ENCODE data around the gene PPP5C. TPM values are rescaled to one million over a fixed set of nuclear protein-coding genes. Genes with fewer than 3 reads are reported as not detected.

Gene PPP5C
- total RNA-seq, 1 experiment from 2014 or later: 102 TPM

GRCh38 chr19:46368116-46368515 is 21.2 kb downstream of the PPP5C start:
- BruUV-seq (replicated peaks): no TSS peak
- Histone ChIP-seq H3K4me2 (ENCODE audit: low read length) (no peak overlapping the region), H3K9ac (ENCODE audit: low read length) (no peak overlapping the region), H2AFZ (ENCODE audit: low read depth, low read length, poor library complexity, severe bottlenecking) (no peak overlapping the region), H3K9me2 (ENCODE audit: insufficient read depth) (no peaks in the 10 kb centered on the region), H3K36me3 (ENCODE audit: control insufficient read depth in 1 of 2, insufficient read depth in 2 of 2, low read length in 2 of 2) (peaks cover 10 to 11% of the 10 kb centered on the region in 2 experiments), H3K79me2 (ENCODE audit: insufficient read depth, low read length) (peaks cover 92% of the 10 kb centered on the region), H3K9me3 (ENCODE audit: control insufficient read depth in 1 of 2, insufficient read depth in 1 of 2, low read depth in 1 of 2, low read length in 2 of 2) (no peaks in the 10 kb centered on the region), H3K4me3 (replicated peaks in 1 of 2; ENCODE audit: low read depth in 1 of 2, low read length in 2 of 2) (no peak overlapping the region), H3K27me3 (ENCODE audit: insufficient read depth, low read length) (no peaks in the 10 kb centered on the region), H3K4me1 (ENCODE audit: control insufficient read depth in 1 of 2, insufficient read depth in 2 of 2, low read length in 2 of 2) (peaks cover 13 to 22% of the 10 kb centered on the region in 2 experiments; a peak in 3 of 4 replicates), H4K20me1 (ENCODE audit: insufficient read depth) (no peaks in the 10 kb centered on the region), H3K27ac (ENCODE audit: low read depth, low read length) (no peak overlapping the region)
- intact Hi-C loops (cut with micrococcal nuclease): no loop called here
- RAD21 ChIA-PET (ENCODE audit: low non-redundant PET in 1 of 2, low total read pairs in 2 of 2, uncharacterized antibody in 2 of 2, unreplicated experiment in 2 of 2): interaction anchor here in 1 of 2 experiments (0.6 kb wide), 1 partner anchor 27 kb away, joined by 7 read pairs; no protein-coding TSS in a partner anchor
- TF ChIP-seq CBX3 (IDR thresholded peaks at IDR 0.05; ENCODE audit: low read depth) (no peak), TCF7L2 (IDR thresholded peaks at IDR 0.05; ENCODE audit: borderline replicate concordance, extremely low read depth, insufficient read depth, insufficient read length) (no peak)
- no peak for ATAC-seq
- CTCF ChIA-PET: interaction anchor here (1.1 kb wide), 1 partner anchor 86 kb away, joined by 3 read pairs; no protein-coding TSS in a partner anchor
- DNase-seq (ENCODE audit: low read depth, low spot score): no peak
- POLR2A ChIA-PET: no interaction called here

GRCh38 chr19:46369817-46370216 is 22.9 kb downstream of the PPP5C start:
- H3K4me1 ChIP-seq (ENCODE audit: control insufficient read depth in 1 of 2, insufficient read depth in 2 of 2, low read length in 2 of 2): peaks cover 24 to 34% of the 10 kb centered on the region in 2 experiments; a peak in 3 of 4 replicates
- RAD21 ChIA-PET (ENCODE audit: low non-redundant PET in 1 of 2, low total read pairs in 2 of 2, uncharacterized antibody in 2 of 2, unreplicated experiment in 2 of 2): no interaction called here
- CTCF ChIA-PET: no interaction called here
- H4K20me1 ChIP-seq (ENCODE audit: insufficient read depth): no peaks in the 10 kb centered on the region
- H3K27me3 ChIP-seq (ENCODE audit: insufficient read depth, low read length): no peaks in the 10 kb centered on the region
- peaks cover 5% of the 10 kb centered on the region in 2 experiments; a peak in 3 of 4 replicates for H3K36me3 ChIP-seq (ENCODE audit: control insufficient read depth in 1 of 2, insufficient read depth in 2 of 2, low read length in 2 of 2)
- H3K4me2 ChIP-seq (ENCODE audit: low read length): no peak overlapping the region
- no peak for DNase-seq (ENCODE audit: low read depth, low spot score)
- H2AFZ ChIP-seq (ENCODE audit: low read depth, low read length, poor library complexity, severe bottlenecking): no peak overlapping the region
- no TSS peak for BruUV-seq (replicated peaks)
- ATAC-seq: no peak
- no peak overlapping the region for H3K27ac ChIP-seq (ENCODE audit: low read depth, low read length)
- H3K9ac ChIP-seq (ENCODE audit: low read length): no peak overlapping the region
- H3K79me2 ChIP-seq (ENCODE audit: insufficient read depth, low read length): peaks cover 86% of the 10 kb centered on the region
- intact Hi-C loops (cut with micrococcal nuclease): no loop called here
- no peaks in the 10 kb centered on the region for H3K9me3 ChIP-seq (ENCODE audit: control insufficient read depth in 1 of 2, insufficient read depth in 1 of 2, low read depth in 1 of 2, low read length in 2 of 2)
- POLR2A ChIA-PET: no interaction called here
- H3K9me2 ChIP-seq (ENCODE audit: insufficient read depth): no peaks in the 10 kb centered on the region
- TF ChIP-seq MAX (IDR thresholded peaks at IDR 0.05) (no peak), RAD21 (IDR thresholded peaks at IDR 0.05; ENCODE audit: low read depth) (no peak), ATF3 (IDR thresholded peaks at IDR 0.05) (no peak), EZH2 (IDR thresholded peaks at IDR 0.05) (no peak), TCF7L2 (IDR thresholded peaks at IDR 0.05; ENCODE audit: borderline replicate concordance, extremely low read depth, insufficient read depth, insufficient read length) (no peak), EZH2phosphoT487 (IDR thresholded peaks at IDR 0.05; ENCODE audit: borderline replicate concordance) (no peak), CBX3 (IDR thresholded peaks at IDR 0.05; ENCODE audit: low read depth) (no peak), REST (IDR thresholded peaks at IDR 0.05; ENCODE audit: low read depth) (no peak), CTCF (IDR thresholded peaks at IDR 0.05 in 2 of 3, conservative IDR thresholded peaks at IDR 0.05 in 1 of 3; ENCODE audit: borderline replicate concordance in 1 of 3, insufficient read depth in 1 of 3, low read depth in 2 of 3, low read length in 2 of 3) (no peak), SIN3A (IDR thresholded peaks at IDR 0.05; ENCODE audit: low read depth) (no peak)
- no peak overlapping the region for H3K4me3 ChIP-seq (replicated peaks in 1 of 2; ENCODE audit: low read depth in 1 of 2, low read length in 2 of 2)

Data from HCT116 (cell line).